ENCODE measurements around the gene DDIT4. TPM values are rescaled to one million over a fixed set of nuclear protein-coding genes. Genes with fewer than 3 reads are reported as not detected.

Gene DDIT4
- total and polyA plus RNA-seq, 2 donors: 134 to 628 TPM

GRCh38 chr10:72254813-72255568 is 18.7 kb upstream of the DDIT4 start:
- Histone ChIP-seq H3K4me3 (ENCODE audit: low read length in 2 of 2) (peak overlapping the region in 1 of 2 donors; percentile 49), H3K27ac (ENCODE audit: low read depth in 1 of 2, low read length in 1 of 2) (peak overlapping the region; percentile 72 to 93), H3K4me1 (ENCODE audit: control insufficient read depth in 2 of 2, insufficient read depth in 2 of 2, low read length in 2 of 2) (peaks cover 69 to 71% of the 10 kb centered on the region in 2 donors), H3K9me3 (ENCODE audit: control insufficient read depth in 2 of 2, insufficient read depth in 1 of 2, low read length in 1 of 2) (no peaks in the 10 kb centered on the region), H3K36me3 (ENCODE audit: control insufficient read depth in 2 of 2, insufficient read depth in 2 of 2, low read length in 1 of 2) (no peaks in the 10 kb centered on the region), H3K27me3 (ENCODE audit: control insufficient read depth in 2 of 2, insufficient read depth in 1 of 2, low read length in 1 of 2) (no peaks in the 10 kb centered on the region)
- WGBS: 22% methylated on average over 15 of the region's 15 CpGs
- peak in 3 of 9 donors; percentile 53 to 76 (median 56) for DNase-seq (ENCODE audit: low read depth in 6 of 9, low spot score in 9 of 9)

GRCh38 chr10:72255977-72256729 is 17.6 kb upstream of the DDIT4 start:
- H3K27ac ChIP-seq (ENCODE audit: low read depth in 1 of 2, low read length in 1 of 2): peak overlapping the region in 1 of 2 donors; percentile 93
- no peak for DNase-seq (ENCODE audit: low read depth in 6 of 9, low spot score in 9 of 9)
- no peaks in the 10 kb centered on the region for H3K9me3 ChIP-seq (ENCODE audit: control insufficient read depth in 2 of 2, insufficient read depth in 1 of 2, low read length in 1 of 2)
- H3K27me3 ChIP-seq (ENCODE audit: control insufficient read depth in 2 of 2, insufficient read depth in 1 of 2, low read length in 1 of 2): no peaks in the 10 kb centered on the region
- H3K4me3 ChIP-seq (ENCODE audit: low read length in 2 of 2): peak overlapping the region in 1 of 2 donors; percentile 9
- H3K4me1 ChIP-seq (ENCODE audit: control insufficient read depth in 2 of 2, insufficient read depth in 2 of 2, low read length in 2 of 2): peaks cover 68 to 76% of the 10 kb centered on the region in 2 donors
- 98% methylated on average over 6 of the region's 6 CpGs for WGBS
- H3K36me3 ChIP-seq (ENCODE audit: control insufficient read depth in 2 of 2, insufficient read depth in 2 of 2, low read length in 1 of 2): no peaks in the 10 kb centered on the region

GRCh38 chr10:72257051-72257892 is 16.5 kb upstream of the DDIT4 start:
- WGBS: 81% methylated on average over 8 of the region's 8 CpGs
- Histone ChIP-seq H3K27me3 (ENCODE audit: control insufficient read depth in 2 of 2, insufficient read depth in 1 of 2, low read length in 1 of 2) (no peaks in the 10 kb centered on the region), H3K4me1 (ENCODE audit: control insufficient read depth in 2 of 2, insufficient read depth in 2 of 2, low read length in 2 of 2) (peaks cover 71 to 84% of the 10 kb centered on the region in 2 donors), H3K4me3 (ENCODE audit: low read length in 2 of 2) (no peak overlapping the region), H3K27ac (ENCODE audit: low read depth in 1 of 2, low read length in 1 of 2) (peak overlapping the region in 1 of 2 donors; percentile 62), H3K9me3 (ENCODE audit: control insufficient read depth in 2 of 2, insufficient read depth in 1 of 2, low read length in 1 of 2) (no peaks in the 10 kb centered on the region), H3K36me3 (ENCODE audit: control insufficient read depth in 2 of 2, insufficient read depth in 2 of 2, low read length in 1 of 2) (no peaks in the 10 kb centered on the region)
- peak in 1 of 9 donors; percentile 47 for DNase-seq (ENCODE audit: low read depth in 6 of 9, low spot score in 9 of 9)

- 99% methylated on average over 4 of the region's 4 CpGs for WGBS
- Histone ChIP-seq H3K27me3 (ENCODE audit: control insufficient read depth in 2 of 2, insufficient read depth in 1 of 2, low read length in 1 of 2) (no peaks in the 10 kb centered on the region), H3K27ac (ENCODE audit: low read depth in 1 of 2, low read length in 1 of 2) (peak overlapping the region in 1 of 2 donors; percentile 26), H3K9me3 (ENCODE audit: control insufficient read depth in 2 of 2, insufficient read depth in 1 of 2, low read length in 1 of 2) (no peaks in the 10 kb centered on the region), H3K4me3 (ENCODE audit: low read length in 2 of 2) (no peak overlapping the region), H3K4me1 (ENCODE audit: control insufficient read depth in 2 of 2, insufficient read depth in 2 of 2, low read length in 2 of 2) (peaks cover 74 to 83% of the 10 kb centered on the region in 2 donors), H3K36me3 (ENCODE audit: control insufficient read depth in 2 of 2, insufficient read depth in 2 of 2, low read length in 1 of 2) (no peaks in the 10 kb centered on the region)
- DNase-seq (ENCODE audit: low read depth in 6 of 9, low spot score in 9 of 9): no peak
Observed at GRCh38 chr10:72258617-72259016, 15.1 kb upstream of the DDIT4 start.

- 81% methylated on average over 5 of the region's 5 CpGs for WGBS
- peak in 1 of 9 donors; percentile 43 for DNase-seq (ENCODE audit: low read depth in 6 of 9, low spot score in 9 of 9)
- Histone ChIP-seq H3K4me3 (ENCODE audit: low read length in 2 of 2) (peak overlapping the region in 1 of 2 donors; percentile 65), H3K4me1 (ENCODE audit: control insufficient read depth in 2 of 2, insufficient read depth in 2 of 2, low read length in 2 of 2) (peaks cover 67 to 77% of the 10 kb centered on the region in 2 donors), H3K27ac (ENCODE audit: low read depth in 1 of 2, low read length in 1 of 2) (peak overlapping the region; percentile 90 to 97), H3K27me3 (ENCODE audit: control insufficient read depth in 2 of 2, insufficient read depth in 1 of 2, low read length in 1 of 2) (no peaks in the 10 kb centered on the region), H3K36me3 (ENCODE audit: control insufficient read depth in 2 of 2, insufficient read depth in 2 of 2, low read length in 1 of 2) (no peaks in the 10 kb centered on the region), H3K9me3 (ENCODE audit: control insufficient read depth in 2 of 2, insufficient read depth in 1 of 2, low read length in 1 of 2) (no peaks in the 10 kb centered on the region)
Observed at GRCh38 chr10:72259491-72260238, 14.1 kb upstream of the DDIT4 start.

GRCh38 chr10:72260239-72260975 is 13.3 kb upstream of the DDIT4 start:
- H3K4me1 ChIP-seq (ENCODE audit: control insufficient read depth in 2 of 2, insufficient read depth in 2 of 2, low read length in 2 of 2): peaks cover 64 to 70% of the 10 kb centered on the region in 2 donors
- H3K36me3 ChIP-seq (ENCODE audit: control insufficient read depth in 2 of 2, insufficient read depth in 2 of 2, low read length in 1 of 2): no peaks in the 10 kb centered on the region
- peak overlapping the region; percentile 90 to 97 for H3K27ac ChIP-seq (ENCODE audit: low read depth in 1 of 2, low read length in 1 of 2)
- H3K27me3 ChIP-seq (ENCODE audit: control insufficient read depth in 2 of 2, insufficient read depth in 1 of 2, low read length in 1 of 2): no peaks in the 10 kb centered on the region
- 27% methylated on average over 19 of the region's 19 CpGs for whole genome bisulfite sequencing
- DNase-seq (ENCODE audit: low read depth in 6 of 9, low spot score in 9 of 9): peak in 6 of 9 donors; percentile 74 to 89 (median 81)
- no peaks in the 10 kb centered on the region for H3K9me3 ChIP-seq (ENCODE audit: control insufficient read depth in 2 of 2, insufficient read depth in 1 of 2, low read length in 1 of 2)
- H3K4me3 ChIP-seq (ENCODE audit: low read length in 2 of 2): peak overlapping the region; percentile 30 to 65

GRCh38 chr10:72260976-72261783 is 12.5 kb upstream of the DDIT4 start:
- WGBS: 6% methylated on average over 30 of the region's 30 CpGs
- Histone ChIP-seq H3K27me3 (ENCODE audit: control insufficient read depth in 2 of 2, insufficient read depth in 1 of 2, low read length in 1 of 2) (no peaks in the 10 kb centered on the region), H3K4me1 (ENCODE audit: control insufficient read depth in 2 of 2, insufficient read depth in 2 of 2, low read length in 2 of 2) (peaks cover 61 to 70% of the 10 kb centered on the region in 2 donors), H3K27ac (ENCODE audit: low read depth in 1 of 2, low read length in 1 of 2) (peak overlapping the region; percentile 90 to 97), H3K4me3 (ENCODE audit: low read length in 2 of 2) (peak overlapping the region; percentile 30 to 65), H3K9me3 (ENCODE audit: control insufficient read depth in 2 of 2, insufficient read depth in 1 of 2, low read length in 1 of 2) (no peaks in the 10 kb centered on the region), H3K36me3 (ENCODE audit: control insufficient read depth in 2 of 2, insufficient read depth in 2 of 2, low read length in 1 of 2) (no peaks in the 10 kb centered on the region)
- peak in 2 of 9 donors; percentile 71 to 84 for DNase-seq (ENCODE audit: low read depth in 6 of 9, low spot score in 9 of 9)

Data from thymus (tissue), 11 donors.